RWPE2 (cell line): ENCODE results near the gene PLD5.

Experiments
- ATAC-seq: fragments of 200-7000 bp; cut with Tn5 transposase; 3 replicates; pipeline ENCODE4 v1.9.1; 2021; ENCODE audit warnings: low read depth
- DNase-seq: peaks from one replicate; pipeline ENCODE4 v3.0.0-alpha.2; 2020; ENCODE audit warnings: low spot score
- H3K27ac ChIP-seq: fragments of 450-650 bp; 2 replicates; pipeline ENCODE4 v1.5.1; 2017; ENCODE audit warnings: mild to moderate bottlenecking; ENCODE audit not compliant: poor library complexity, severe bottlenecking
- H3K27me3 ChIP-seq: fragments of 250-450 bp; sonication (Bioruptor Pico); 2 replicates; pipeline ENCODE4 v1.5.1; 2021; ENCODE audit warnings: mild to moderate bottlenecking, moderate library complexity; ENCODE audit not compliant: insufficient read depth, poor library complexity, severe bottlenecking
- H3K36me3 ChIP-seq: fragments of 250-450 bp; sonication (Bioruptor Pico); 2 replicates; pipeline ENCODE4 v1.5.1; 2020; ENCODE audit warnings: low read depth, mild to moderate bottlenecking, moderate library complexity
- H3K4me1 ChIP-seq: fragments of 250-450 bp; sonication (Bioruptor Pico); 2 replicates; pipeline ENCODE4 v1.5.1; 2021; ENCODE audit warnings: mild to moderate bottlenecking, moderate library complexity; ENCODE audit not compliant: insufficient read depth, poor library complexity, severe bottlenecking
- H3K4me3 ChIP-seq: fragments of 250-450 bp; sonication (Bioruptor Pico); 2 replicates; pipeline ENCODE4 v1.5.1; 2021; ENCODE audit warnings: mild to moderate bottlenecking, moderate library complexity; ENCODE audit not compliant: severe bottlenecking
- H3K9me3 ChIP-seq: fragments of 250-450 bp; sonication (Bioruptor Pico); 2 replicates; pipeline ENCODE4 v1.5.1; 2021; ENCODE audit warnings: mild to moderate bottlenecking, moderate library complexity; ENCODE audit not compliant: severe bottlenecking
- CTCF ChIP-seq: fragments of 450-650 bp; IDR thresholded peaks from one replicate; pipeline ENCODE4 v1.5.1; 2017; ENCODE audit warnings: mild to moderate bottlenecking, moderate library complexity; ENCODE audit not compliant: poor library complexity, severe bottlenecking

The PLD5 gene

GRCh38 chr1:242033447-242033846 lies 491.1 kb downstream of the PLD5 start:
- no peaks in the 10 kb centered on the region for H3K4me1 ChIP-seq
- no peaks in the 10 kb centered on the region for H3K9me3 ChIP-seq
- H3K36me3 ChIP-seq = no peaks in the 10 kb centered on the region
- no peak for TF ChIP-seq CTCF
- DNase-seq (no peak), ATAC-seq (no peak)
- H3K4me3 ChIP-seq = no peak overlapping the region
- H3K27me3 ChIP-seq = no peaks in the 10 kb centered on the region
- H3K27ac ChIP-seq = no peak overlapping the region
